HG02970 (cell line): Measurements from ENCODE around the gene ZNF599.

ENCODE experiments used
- ATAC-seq: cut with Tn5 transposase; IDR thresholded peaks from one replicate; pipeline ENCODE4 v1.9.1; 2021; ENCODE audit warnings: mild to moderate bottlenecking, moderate library complexity, moderate number of reproducible peaks; ENCODE audit not compliant: unreplicated experiment, low FRiP score

Gene ZNF599

DNA sequence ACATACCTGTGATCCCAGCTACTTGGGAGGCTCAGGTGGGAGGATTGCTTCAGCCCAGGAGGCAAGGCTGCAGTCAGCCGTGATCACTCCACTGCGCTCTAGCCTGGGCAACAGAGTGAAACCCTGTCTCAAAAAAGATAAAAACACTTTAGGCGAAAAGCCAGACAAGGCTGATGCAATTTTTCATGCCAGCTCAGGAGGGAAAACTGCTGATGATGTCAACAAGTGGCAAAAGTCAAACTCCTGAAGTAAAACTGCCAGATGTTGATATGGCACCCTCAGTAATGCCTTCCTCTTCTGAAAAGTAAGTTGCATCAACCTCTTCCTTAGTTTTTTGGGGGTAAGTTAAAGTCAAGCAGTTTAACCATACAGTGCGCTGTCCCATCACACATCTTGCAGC, 15.6 kb downstream of the ZNF599 start:
- no peak for ATAC-seq

DNA sequence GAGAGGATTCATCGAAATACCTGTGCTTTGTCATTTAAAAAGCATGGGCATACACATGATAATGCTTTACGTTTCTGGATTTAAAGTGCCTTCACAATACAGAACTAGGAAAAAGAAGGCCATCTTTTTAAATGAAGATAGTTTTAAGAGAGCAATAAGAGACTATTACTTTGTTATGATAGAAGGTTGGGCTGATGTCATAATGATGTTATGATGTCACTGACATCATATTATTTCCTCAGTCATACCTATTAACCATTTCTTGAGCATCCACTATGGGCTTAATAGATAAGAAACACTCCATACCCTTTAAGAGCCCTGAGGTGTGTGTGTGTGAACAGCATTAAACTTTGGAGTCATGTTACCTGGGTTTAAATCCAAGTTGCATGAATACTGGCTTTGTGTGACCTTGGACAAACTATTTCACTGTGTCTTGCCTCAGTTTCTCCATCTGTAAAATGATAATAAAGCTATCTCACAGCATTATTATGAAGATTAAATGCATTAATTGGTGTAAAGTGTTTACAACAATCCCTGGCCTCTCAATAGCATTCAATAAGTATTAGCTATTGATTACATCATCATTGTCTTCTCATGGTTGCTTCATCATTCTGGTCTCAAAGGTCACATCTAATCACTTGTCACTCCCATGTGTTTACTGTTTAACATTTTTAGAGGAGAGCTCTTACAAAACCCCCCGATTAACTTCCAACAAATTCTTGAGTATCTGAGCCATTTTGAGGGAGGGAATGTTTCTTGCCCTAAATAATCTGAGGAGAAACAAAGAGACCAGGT, 27.9 kb downstream of the ZNF599 start:
- no peak for ATAC-seq

DNA sequence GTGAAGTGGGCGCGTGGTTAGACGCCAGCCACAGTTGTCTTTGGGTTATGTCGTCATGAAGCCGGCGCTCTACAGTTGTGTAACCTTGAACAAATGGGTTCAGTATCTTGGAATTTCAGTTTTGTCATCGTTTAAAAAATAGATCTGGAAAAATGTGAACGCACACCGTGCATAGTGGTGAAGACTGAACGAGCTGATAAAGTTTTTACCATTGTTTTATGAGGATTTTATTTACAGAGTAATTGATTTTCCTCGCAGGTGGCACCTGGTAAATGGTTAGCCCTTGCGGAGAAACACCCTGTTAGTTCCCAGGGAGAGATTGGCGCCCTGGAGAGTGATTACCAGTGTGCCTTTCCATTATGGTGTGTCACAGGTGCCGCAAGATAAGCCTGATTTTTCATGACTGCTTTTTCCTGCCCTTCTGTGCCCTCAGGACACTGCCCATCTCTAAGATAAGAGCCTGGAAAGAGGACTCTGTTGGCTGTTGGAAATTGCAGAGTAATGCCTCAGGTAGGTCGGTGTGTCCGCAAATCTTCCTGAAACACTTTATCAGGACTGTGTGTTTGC, 38.4 kb downstream of the ZNF599 start:
- ATAC-seq = peak; percentile 43

DNA sequence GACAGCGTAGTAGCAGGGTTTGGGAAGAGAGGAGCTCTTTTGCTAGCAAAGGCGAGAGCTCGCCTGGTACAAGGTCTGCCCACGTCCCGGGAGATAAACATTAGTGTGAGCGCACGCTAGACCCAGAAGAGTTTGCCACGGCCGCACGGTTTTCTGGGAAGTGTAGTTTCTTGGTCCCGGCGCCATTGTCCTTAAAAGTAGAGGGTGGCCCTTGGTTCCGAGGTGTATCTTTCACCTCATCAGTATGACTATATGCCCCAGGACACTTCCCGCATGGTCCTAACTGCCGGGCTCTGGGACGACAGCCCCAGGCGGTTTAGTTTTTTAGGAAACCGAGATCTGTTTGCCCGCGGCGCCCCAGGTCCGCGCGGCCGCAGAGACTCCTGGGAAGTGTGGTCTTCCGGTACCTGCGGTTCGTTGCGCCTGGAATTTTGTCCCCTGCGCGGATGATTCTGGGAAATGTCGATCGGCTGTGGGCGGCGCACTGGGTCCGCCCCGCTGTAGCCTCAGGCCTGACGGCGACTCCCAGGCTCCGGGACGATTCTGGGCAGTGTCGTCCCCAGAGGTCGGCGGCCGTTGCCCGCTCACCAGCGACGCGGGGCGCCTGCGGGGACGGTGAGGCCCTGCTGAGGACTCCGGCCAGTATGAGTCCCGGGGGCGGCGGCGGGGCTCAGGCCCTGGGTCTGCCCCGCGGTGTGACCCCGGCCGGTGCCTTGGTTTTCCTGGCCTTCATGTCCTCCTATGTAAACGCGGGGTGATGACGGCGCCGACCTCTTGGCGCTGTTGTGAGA, 39.1 kb downstream of the ZNF599 start, which contains the start of gene ZNF181:
ZNF181 (plus strand) TSS at position 498 of the 791 bp plus-strand sequence. CDS start 795 bp downstream, outside the sequence.
- peak; percentile 75 for ATAC-seq

DNA sequence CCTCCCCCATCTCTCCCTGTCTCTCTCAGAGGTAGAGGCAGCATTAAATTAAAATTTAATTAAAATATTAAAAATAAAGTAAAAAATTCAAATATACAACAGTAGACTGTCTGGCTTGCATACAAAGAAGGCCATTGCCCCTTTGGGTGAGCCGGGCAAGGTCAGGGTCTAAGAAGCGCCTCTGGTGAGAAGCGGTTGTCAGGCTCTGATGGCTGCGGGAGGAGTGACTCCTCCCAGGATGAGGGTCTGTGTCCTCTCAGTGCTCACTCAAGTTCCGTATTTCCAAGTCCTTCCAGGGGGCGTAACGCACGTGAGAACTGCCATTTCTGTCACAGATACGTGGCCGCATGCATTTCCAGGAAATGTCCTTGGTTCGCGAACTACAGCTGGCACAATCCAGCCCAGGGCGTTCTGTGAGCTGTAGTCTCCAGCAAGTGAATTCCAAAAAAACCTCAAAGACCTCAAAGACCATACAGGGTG, 39.7 kb downstream of the ZNF599 start:
- ATAC-seq = peak; percentile 26

DNA sequence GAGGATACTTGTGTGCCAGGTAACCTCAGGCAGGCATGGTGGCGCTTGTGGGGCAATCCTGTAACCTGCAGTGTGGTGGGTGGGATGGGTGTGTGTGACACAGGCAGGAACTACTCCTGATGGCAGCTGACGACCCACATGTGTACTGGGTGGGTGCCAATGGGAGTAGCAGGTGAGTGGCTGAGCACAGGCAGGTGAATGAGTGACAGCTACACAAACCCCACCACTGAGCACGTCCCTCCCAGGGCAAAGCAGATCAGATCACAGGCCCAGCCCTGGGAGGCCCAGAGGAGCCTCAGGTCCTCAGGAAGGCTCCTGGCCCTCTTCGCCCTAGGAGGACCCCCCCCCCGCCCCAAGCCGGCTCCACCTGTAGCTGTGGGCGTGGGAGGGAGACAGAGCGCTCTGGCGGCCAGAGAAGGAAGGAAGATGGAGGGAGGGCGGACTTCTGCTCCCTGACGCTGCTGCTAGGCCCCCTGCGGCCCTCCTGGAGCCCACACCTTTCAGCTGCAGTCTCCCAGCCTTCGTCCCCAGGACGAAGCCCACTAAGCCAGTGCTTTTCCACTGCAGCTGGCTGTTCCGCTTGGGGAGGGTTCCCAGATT, 40.3 kb downstream of the ZNF599 start:
- ATAC-seq = no peak

DNA sequence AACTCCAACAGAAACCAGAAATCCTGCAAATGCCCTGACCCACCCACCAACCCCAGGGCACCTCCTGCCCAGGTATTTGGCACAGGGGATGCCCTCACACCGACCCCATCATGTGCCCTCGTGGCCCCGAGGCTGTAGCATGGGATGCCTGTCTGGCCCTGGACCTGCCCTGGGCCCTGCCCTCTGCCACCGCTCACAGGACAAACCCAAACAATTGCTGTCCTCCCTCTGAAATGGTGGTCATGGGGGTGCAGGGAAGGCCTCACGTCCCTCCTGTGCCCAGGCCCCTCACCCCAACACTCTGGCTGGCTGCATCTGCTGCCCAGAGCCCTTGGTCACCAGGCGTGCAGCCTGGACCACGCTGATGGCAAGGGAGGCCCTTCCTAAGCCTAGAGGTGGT, 41.1 kb downstream of the ZNF599 start:
- no peak for ATAC-seq

DNA sequence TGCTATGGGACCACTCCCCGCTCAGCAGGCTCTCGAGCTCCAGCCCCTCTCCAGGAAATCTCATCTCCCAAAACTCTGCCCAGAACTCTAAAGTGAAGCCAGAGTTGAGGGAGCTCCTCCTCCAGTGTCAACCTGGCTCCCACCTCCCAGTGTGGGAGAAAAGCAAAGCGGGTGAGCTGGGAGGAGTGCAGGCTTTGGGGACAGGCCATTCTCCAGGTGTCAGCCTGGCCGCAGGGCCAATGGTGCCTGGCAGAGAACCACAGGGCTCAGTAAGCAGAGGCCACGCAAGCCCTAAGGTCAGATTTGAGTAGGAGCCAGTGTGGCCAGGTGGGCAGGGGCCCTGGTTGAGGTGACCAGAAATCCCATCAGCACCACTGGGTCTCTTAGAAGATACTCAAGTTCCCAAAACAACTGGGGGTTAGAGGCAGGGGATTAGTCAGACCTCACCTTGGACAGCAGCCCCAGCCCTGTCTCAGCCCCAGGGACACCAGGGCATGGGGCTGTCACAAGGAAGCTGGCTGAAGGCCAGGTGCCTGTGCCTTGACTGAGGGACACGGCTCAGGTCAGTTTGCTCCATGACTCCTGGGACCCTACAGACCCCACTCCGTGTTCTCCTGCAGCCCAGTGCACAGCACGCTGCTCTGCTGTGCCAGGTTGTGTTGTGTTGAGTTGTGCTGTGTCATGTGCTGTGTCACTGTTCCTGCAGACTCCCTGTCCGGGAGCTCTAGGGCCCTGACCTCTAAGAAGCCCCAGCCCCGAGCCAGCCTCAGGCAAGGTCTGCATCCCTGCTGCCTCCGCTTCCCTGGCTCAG, 41.8 kb downstream of the ZNF599 start:
- no peak for ATAC-seq

DNA sequence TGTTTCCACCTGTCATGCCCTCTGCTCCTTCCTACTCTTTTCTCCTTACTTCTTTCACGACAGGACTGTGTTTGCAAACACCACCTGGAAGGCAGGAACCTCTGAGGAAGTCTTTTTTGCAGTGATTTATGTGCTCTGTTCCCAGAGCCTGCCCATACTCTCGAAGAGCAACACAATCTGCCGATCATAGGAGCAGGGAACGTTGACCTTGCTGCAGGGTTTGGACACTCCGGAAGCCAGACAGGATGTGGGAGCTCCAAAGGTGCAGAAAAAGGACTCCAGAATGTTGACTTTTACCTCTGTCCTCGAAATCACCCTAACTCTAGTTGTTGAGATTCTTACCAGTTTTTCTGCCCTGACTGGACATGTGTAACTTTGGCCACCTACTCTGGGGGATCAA, 47.6 kb downstream of the ZNF599 start:
- ATAC-seq = no peak

DNA sequence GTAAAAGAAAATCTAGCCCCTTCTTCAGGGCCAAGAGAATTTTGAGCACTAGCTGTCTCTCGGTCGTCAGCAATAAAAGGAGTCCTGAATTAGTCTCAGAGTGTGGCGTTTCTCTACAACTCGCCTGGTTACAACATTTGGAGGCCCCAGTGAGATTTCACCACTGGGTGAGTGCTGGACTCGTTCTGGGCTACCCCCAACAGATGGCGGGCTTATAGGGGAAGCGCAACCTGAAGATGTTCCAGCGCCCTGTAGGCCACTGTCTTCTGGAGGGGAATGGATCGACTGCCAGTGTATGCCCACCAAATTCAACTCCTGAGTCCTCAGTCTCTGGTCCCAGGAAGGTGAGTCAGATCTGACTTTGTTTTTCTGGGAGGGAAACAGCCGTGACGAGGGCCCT, 50.7 kb downstream of the ZNF599 start:
- no peak for ATAC-seq

DNA sequence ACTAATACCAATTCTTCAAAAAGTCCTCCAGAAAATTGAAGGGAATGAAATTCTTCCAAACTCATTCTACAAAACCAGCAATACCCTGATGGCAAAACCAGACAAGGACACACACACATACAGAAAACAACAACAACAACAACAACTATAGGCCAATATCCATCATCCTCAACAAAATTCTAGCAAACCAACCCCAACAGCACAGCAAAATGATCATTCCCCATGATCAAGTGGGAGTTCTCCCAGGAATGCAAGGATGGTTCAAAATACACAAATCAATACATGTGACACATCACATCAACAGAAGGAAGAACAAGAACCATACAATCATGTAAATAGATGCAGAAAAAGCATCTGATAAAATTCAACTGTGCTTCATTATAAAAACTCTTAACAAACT, 57.7 kb downstream of the ZNF599 start:
- ATAC-seq = no peak

DNA sequence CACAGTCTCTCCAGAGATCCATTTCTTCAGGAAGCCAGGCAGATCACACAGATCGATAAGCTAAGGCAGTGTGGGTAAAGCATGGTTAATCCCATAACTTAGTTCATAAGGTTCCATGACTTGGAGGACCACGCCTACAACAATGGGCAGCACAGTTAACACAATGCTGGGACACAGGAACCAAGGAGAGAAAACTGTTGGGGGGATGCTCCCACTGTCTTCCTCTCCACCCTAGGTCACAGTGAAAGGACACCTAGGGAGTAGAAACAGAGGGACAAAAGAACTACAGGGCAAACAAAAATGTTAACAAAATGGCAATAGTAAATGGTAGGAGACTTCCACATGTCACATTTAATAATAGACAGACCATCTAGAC, 59.8 kb downstream of the ZNF599 start:
- ATAC-seq = no peak

DNA sequence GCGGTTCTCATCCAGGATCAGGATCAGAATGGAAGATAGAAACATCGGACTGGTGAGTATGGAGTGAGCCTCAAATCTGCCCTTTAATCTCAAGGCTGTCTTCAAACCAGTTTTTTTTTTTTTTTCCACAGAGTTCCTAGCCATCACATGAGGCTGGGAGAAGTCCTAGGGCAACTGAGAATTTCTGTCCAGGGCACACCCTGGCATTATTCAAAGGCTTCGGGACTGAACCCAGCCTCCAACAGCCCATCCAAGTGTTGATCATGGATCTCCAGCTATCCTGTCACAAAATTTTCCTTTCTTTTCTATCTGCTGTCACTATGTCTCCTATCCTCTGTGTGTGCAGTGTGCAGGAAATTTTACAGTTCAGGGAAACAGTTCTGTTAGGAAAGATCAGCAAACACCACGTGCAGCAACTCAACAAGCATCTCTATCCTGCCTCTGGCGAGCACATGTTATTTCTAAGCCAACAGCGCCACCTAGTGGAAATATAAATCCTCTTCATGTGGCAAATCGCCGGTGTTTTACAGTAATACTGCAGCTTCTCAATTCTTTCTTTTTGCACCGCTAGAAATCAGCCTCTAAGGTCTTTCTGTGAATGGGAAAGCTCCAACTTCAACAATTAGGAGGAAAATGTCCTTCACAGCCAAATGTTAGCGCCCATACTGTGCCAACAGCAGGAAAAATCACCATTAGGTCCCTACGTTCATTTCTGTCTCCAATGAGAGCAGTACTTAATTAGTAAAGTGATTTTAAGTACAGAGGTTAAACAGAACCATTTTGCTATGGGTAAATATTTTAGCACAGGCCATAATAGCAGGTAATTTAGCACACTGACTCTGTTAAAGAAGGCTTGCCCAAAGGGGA, 60.4 kb downstream of the ZNF599 start:
- ATAC-seq = no peak

DNA sequence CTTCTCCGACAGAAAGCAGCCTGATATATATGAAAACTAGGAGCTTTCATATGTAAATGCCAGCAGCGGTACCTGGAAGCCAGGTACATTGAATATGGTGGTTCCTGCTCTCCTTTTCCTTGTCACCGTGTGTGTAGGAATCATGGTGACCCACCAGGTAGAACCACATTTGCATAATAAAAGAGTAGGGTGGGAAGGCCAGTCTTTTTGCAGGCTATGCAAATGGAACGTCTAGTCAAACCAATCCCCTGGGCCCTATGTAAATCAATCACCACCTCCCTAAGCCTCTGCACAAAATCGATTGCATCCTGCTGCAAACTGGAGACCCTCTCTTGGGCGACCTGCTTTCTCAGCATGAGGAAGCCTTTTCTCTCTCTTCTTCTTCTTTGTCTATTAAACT, 61.1 kb downstream of the ZNF599 start:
- no peak for ATAC-seq
